GM12878 (cell line): ENCODE data around the gene MKNK1. TPM values are rescaled to one million over a fixed set of nuclear protein-coding genes. Genes with fewer than 3 reads are reported as not detected.

ENCODE experiments used
- ATAC-seq: fragments of 200-7000 bp; cut with Tn5 transposase; 3 replicates; pipeline ENCODE4 v1.9.1; 2020; ENCODE audit warnings: mild to moderate bottlenecking, moderate library complexity
- BruUV-seq: library from RNA; stranded (reverse); fragments of 400-500 nt; replicated peaks from 2 replicates; lab custom pipeline; 2021; lab: Mats Ljungman, UMichigan
- CTCF ChIA-PET: fragments of 300-600 bp; sonication (Branson Sonifier 250); formaldehyde crosslinking; extraction: SDS; loops from one replicate; lab custom pipeline; 2021; ENCODE audit warnings: inconsistent platforms; lab: Yijun Ruan, JAX
- POLR2A ChIA-PET: fragments of 350-600 bp; formaldehyde crosslinking; extraction: SDS; loops from one replicate; lab custom pipeline; 2021; ENCODE audit warnings: inconsistent platforms; lab: Charles Lee
- RAD21 ChIA-PET: fragments of 300-600 bp; sonication (Branson Sonifier 250); formaldehyde crosslinking; loops from one replicate; lab custom pipeline; 2023; ENCODE audit warnings: antibody characterized with exemption; ENCODE audit not compliant: unreplicated experiment; lab: Charles Lee
- SMC1A ChIA-PET: fragments of 300-600 bp; sonication (Branson Sonifier 250); formaldehyde crosslinking; loops from one replicate; lab custom pipeline; 2023; ENCODE audit not compliant: unreplicated experiment, uncharacterized antibody; lab: Charles Lee
- DNase-seq: peaks from one replicate; pipeline ENCODE4 v3.0.0-alpha.2; 2011; ENCODE audit warnings: low read depth, low spot score
- FAIRE-seq: peaks from 3 replicates; lab custom pipeline; 2011; peaks lifted over from hg19 to GRCh38; lab: Jason Lieb, UNC
- H2AFZ ChIP-seq: 2 replicates; pipeline ENCODE4 v1.6.0; 2011; ENCODE audit warnings: low read depth, low read length, control low read depth; ENCODE audit not compliant: control insufficient read depth
- H3K27ac ChIP-seq: 2 replicates; pipeline ENCODE4 v1.5.1; 2011; ENCODE audit warnings: control low read depth; ENCODE audit not compliant: control insufficient read depth, insufficient read depth
- H3K27me3 ChIP-seq, 2 experiments: replicated peaks in 1 of 2; 2 replicates each; pipeline versions ENCODE4 v1.6.0 to v1.6.1; 2011; ENCODE audit warnings: low read length in 1 of 2; ENCODE audit not compliant: control insufficient read depth in 2 of 2, insufficient read depth in 2 of 2
- H3K36me3 ChIP-seq, 2 experiments: 2 replicates each; pipeline ENCODE4 v1.5.1; 2011; ENCODE audit warnings: low read length in 1 of 2; ENCODE audit not compliant: control insufficient read depth in 2 of 2, insufficient read depth in 2 of 2
- H3K4me1 ChIP-seq: 2 replicates; pipeline ENCODE4 v1.6.1; 2011; ENCODE audit warnings: mild to moderate bottlenecking, low read length, moderate library complexity, mixed read lengths; ENCODE audit not compliant: control insufficient read depth, insufficient read depth
- H3K4me2 ChIP-seq: 2 replicates; pipeline ENCODE4 v1.6.0; 2011; ENCODE audit warnings: control low read depth; ENCODE audit not compliant: control insufficient read depth, insufficient read depth
- H3K4me3 ChIP-seq: fragments of 200-600 bp; sonication (generic); 2 replicates; pipeline ENCODE4 v1.5.1; 2016
- H3K79me2 ChIP-seq: 2 replicates; pipeline ENCODE4 v1.6.0; 2011; ENCODE audit warnings: low read length; ENCODE audit not compliant: control insufficient read depth, insufficient read depth
- H3K9ac ChIP-seq: 2 replicates; pipeline ENCODE4 v1.8.0; 2011; ENCODE audit warnings: low read length, control low read depth, mixed read lengths; ENCODE audit not compliant: control insufficient read depth, insufficient read depth
- H3K9me3 ChIP-seq: replicated peaks from 3 replicates; pipeline ENCODE4 v1.5.1; 2011; ENCODE audit warnings: mild to moderate bottlenecking, low read length; ENCODE audit not compliant: control insufficient read depth, insufficient read depth
- H4K20me1 ChIP-seq: 2 replicates; pipeline ENCODE4 v1.6.0; 2011; ENCODE audit not compliant: control insufficient read depth, insufficient read depth
- CHD4 ChIP-seq: fragments of 200-600 bp; sonication (generic); IDR thresholded peaks from 2 replicates; pipeline ENCODE4 v1.6.1; 2016; ENCODE audit warnings: mild to moderate bottlenecking
- DPF2 ChIP-seq: fragments of 450-650 bp; IDR thresholded peaks from 2 replicates; pipeline ENCODE4 v1.6.1; 2017; ENCODE audit warnings: mild to moderate bottlenecking
- E2F8 ChIP-seq: fragments of 450-650 bp; IDR thresholded peaks from 2 replicates; pipeline ENCODE4 v1.6.1; 2018; ENCODE audit warnings: mild to moderate bottlenecking, low read depth, moderate library complexity; ENCODE audit not compliant: partially characterized antibody
- GATAD2B ChIP-seq: fragments of 450-650 bp; conservative IDR thresholded peaks from 2 replicates; pipeline ENCODE4 v1.6.1; 2017; ENCODE audit warnings: low read depth, mild to moderate bottlenecking, moderate library complexity
- HSF1 ChIP-seq: fragments of 150-350 bp; IDR thresholded peaks from 2 replicates; pipeline ENCODE4 v1.6.1; 2014; ENCODE audit warnings: mild to moderate bottlenecking, low read depth, low read length
- IKZF2 ChIP-seq, 2 experiments: fragments of 450-650 bp; IDR thresholded peaks; 2 replicates each; pipeline ENCODE4 v1.6.1; 2017; ENCODE audit warnings: mild to moderate bottlenecking in 2 of 2, moderate library complexity in 2 of 2
- KDM1A ChIP-seq: fragments of 200-600 bp; sonication (generic); IDR thresholded peaks from 2 replicates; pipeline ENCODE4 v1.6.1; 2016; ENCODE audit warnings: borderline replicate concordance
- KLF5 ChIP-seq: fragments of 450-650 bp; IDR thresholded peaks from 2 replicates; pipeline ENCODE4 v1.6.1; 2014; ENCODE audit warnings: mild to moderate bottlenecking; ENCODE audit not compliant: partially characterized antibody
- PAX5 ChIP-seq: IDR thresholded peaks from 2 replicates; pipeline ENCODE4 v1.6.1; 2011; ENCODE audit warnings: low read depth, low read length, borderline replicate concordance
- POLR2A ChIP-seq: IDR thresholded peaks from 2 replicates; pipeline ENCODE4 v1.6.1; 2011; ENCODE audit warnings: low read depth, mild to moderate bottlenecking, low read length
- RBBP5 ChIP-seq: fragments of 200-600 bp; sonication (generic); conservative IDR thresholded peaks from 2 replicates; pipeline ENCODE4 v1.6.1; 2016
- ZNF217 ChIP-seq: fragments of 450-650 bp; IDR thresholded peaks from 2 replicates; pipeline ENCODE4 v1.6.1; 2017; ENCODE audit warnings: antibody characterized with exemption, mild to moderate bottlenecking
- ZSCAN29 ChIP-seq: fragments of 450-650 bp; IDR thresholded peaks from 2 replicates; pipeline ENCODE4 v1.6.1; 2017; ENCODE audit warnings: mild to moderate bottlenecking, moderate library complexity
- WGBS: methylation state at CpG from one replicate; pipeline ENCODE4 v1.1.6; 2016; ENCODE audit warnings: low lambda C conversion rate; ENCODE audit not compliant: insufficient replicate concordance, insufficient coverage; ENCODE audit errors: missing lambda C conversion rate; 5-methylcytosine and 5-hydroxymethylcytosine counted together
- in situ Hi-C: fragments of 300-500 bp; cut with MboI; formaldehyde crosslinking; loops from 9 replicates; pipeline ENCODE4 v1.14.3; 2018; ENCODE audit warnings: mixed read lengths
- intact Hi-C: fragments of 100-400 bp; cut with micrococcal nuclease; formaldehyde crosslinking; loops from one replicate; pipeline ENCODE4 v1.14.2; 2022; ENCODE audit not compliant: unreplicated experiment
- polyA plus RNA-seq, 11 experiments: library from polyadenylated mRNA; depleted of rRNA in 4 of 11; unstranded in 6 of 11; stranded (reverse) in 5 of 11; fragments of >200 nt; fragmentation: Nextera tagmentation in 4 of 11; fragmentation: Illumina TruSeq in 1 of 11; extraction: Ambion mirVana in 4 of 11; extraction: Trizol in 1 of 11; gene quantifications; 1 replicate in 1 of 11; 2 replicates in 10 of 11; pipeline versions ENCODE4 v1.2.1 to v1.2.3, GENCODE V29; 2011 to 2016; ENCODE audit warnings: inconsistent platforms in 2 of 11, missing spikeins in 2 of 11, low read depth in 1 of 11
- total RNA-seq, 4 experiments: library from RNA; depleted of rRNA in 3 of 4; stranded (reverse); fragments of >200 nt in 3 of 4; fragmentation: Illumina TruSeq in 1 of 4; extraction: Trizol in 1 of 4; gene quantifications; 2 replicates each; pipeline versions ENCODE4 v1.2.1 to v1.2.3, GENCODE V29; 2013 to 2021
- TF ChIP-seq, protein P1 (sequence below): fragments of 450-650 bp; IDR thresholded peaks from 2 replicates; pipeline ENCODE4 v1.6.1; 2017; ENCODE audit warnings: mild to moderate bottlenecking, moderate library complexity

MKNK1 gene
- total and polyA plus RNA-seq, 10 of the 15 experiments (the other 5 are each of a cell fraction or from before 2014, with no cell fraction given) = 13.7 to 29.9 (median 26.5) TPM

- Histone ChIP-seq H2AFZ (no peak overlapping the region), H3K27ac (no peak overlapping the region), H3K9me3 (no peaks in the 10 kb centered on the region), H3K4me3 (no peak overlapping the region), H3K9ac (no peak overlapping the region), H3K36me3 (no peaks in the 10 kb centered on the region), H4K20me1 (no peaks in the 10 kb centered on the region), H3K79me2 (no peaks in the 10 kb centered on the region), H3K4me1 (no peaks in the 10 kb centered on the region), H3K27me3 (no peaks in the 10 kb centered on the region; a peak in 1 of 4 replicates), H3K4me2 (no peak overlapping the region)
- no TSS peak for BruUV-seq
- intact Hi-C loops = no loop called here
- ChIA-PET CTCF (interaction anchor here (0.8 to 0.9 kb wide), 2 partner anchors 11 to 39 kb away, joined by 3 read pairs; no protein-coding TSS in a partner anchor), RAD21 (no interaction called here), POLR2A (no interaction called here), SMC1A (interaction anchor here (1.0 kb wide), 1 partner anchor 11 kb away, joined by 3 read pairs; no protein-coding TSS in a partner anchor)
- TF ChIP-seq IKZF2 (IDR thresholded peaks at IDR 0.05) (no peak), KDM1A (no peak), KLF5 (no peak), CHD4 (no peak), HSF1 (no peak), RBBP5 (no peak), DPF2 (no peak), PAX5 (no peak), GATAD2B (no peak), ZNF217 (no peak), ZSCAN29 (no peak), POLR2A (no peak), E2F8 (no peak)
- TF ChIP-seq, protein P1, sequence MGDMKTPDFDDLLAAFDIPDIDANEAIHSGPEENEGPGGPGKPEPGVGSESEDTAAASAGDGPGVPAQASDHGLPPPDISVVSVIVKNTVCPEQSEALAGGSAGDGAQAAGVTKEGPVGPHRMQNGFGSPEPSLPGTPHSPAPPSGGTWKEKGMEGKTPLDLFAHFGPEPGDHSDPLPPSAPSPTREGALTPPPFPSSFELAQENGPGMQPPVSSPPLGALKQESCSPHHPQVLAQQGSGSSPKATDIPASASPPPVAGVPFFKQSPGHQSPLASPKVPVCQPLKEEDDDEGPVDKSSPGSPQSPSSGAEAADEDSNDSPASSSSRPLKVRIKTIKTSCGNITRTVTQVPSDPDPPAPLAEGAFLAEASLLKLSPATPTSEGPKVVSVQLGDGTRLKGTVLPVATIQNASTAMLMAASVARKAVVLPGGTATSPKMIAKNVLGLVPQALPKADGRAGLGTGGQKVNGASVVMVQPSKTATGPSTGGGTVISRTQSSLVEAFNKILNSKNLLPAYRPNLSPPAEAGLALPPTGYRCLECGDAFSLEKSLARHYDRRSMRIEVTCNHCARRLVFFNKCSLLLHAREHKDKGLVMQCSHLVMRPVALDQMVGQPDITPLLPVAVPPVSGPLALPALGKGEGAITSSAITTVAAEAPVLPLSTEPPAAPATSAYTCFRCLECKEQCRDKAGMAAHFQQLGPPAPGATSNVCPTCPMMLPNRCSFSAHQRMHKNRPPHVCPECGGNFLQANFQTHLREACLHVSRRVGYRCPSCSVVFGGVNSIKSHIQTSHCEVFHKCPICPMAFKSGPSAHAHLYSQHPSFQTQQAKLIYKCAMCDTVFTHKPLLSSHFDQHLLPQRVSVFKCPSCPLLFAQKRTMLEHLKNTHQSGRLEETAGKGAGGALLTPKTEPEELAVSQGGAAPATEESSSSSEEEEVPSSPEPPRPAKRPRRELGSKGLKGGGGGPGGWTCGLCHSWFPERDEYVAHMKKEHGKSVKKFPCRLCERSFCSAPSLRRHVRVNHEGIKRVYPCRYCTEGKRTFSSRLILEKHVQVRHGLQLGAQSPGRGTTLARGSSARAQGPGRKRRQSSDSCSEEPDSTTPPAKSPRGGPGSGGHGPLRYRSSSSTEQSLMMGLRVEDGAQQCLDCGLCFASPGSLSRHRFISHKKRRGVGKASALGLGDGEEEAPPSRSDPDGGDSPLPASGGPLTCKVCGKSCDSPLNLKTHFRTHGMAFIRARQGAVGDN = no peak
- ATAC-seq (no peak), DNase-seq (no peak), FAIRE-seq (no peak)
- WGBS = 31% methylated on average over 12 of the region's 12 CpGs
- in situ Hi-C loops = no loop called here
Observed at GRCh38 chr1:46516200-46516950, 87.7 kb downstream of the MKNK1 start.
